ENCODE results near the gene ARHGEF17. TPM values are rescaled to one million over a fixed set of nuclear protein-coding genes. Genes with fewer than 3 reads are reported as not detected.
"Not testable (repeated sequence)": the region's sequence is repeated elsewhere in the genome, so short reads cannot be mapped to it uniquely, and the experiment has no call there.

ARHGEF17 gene, protein sequence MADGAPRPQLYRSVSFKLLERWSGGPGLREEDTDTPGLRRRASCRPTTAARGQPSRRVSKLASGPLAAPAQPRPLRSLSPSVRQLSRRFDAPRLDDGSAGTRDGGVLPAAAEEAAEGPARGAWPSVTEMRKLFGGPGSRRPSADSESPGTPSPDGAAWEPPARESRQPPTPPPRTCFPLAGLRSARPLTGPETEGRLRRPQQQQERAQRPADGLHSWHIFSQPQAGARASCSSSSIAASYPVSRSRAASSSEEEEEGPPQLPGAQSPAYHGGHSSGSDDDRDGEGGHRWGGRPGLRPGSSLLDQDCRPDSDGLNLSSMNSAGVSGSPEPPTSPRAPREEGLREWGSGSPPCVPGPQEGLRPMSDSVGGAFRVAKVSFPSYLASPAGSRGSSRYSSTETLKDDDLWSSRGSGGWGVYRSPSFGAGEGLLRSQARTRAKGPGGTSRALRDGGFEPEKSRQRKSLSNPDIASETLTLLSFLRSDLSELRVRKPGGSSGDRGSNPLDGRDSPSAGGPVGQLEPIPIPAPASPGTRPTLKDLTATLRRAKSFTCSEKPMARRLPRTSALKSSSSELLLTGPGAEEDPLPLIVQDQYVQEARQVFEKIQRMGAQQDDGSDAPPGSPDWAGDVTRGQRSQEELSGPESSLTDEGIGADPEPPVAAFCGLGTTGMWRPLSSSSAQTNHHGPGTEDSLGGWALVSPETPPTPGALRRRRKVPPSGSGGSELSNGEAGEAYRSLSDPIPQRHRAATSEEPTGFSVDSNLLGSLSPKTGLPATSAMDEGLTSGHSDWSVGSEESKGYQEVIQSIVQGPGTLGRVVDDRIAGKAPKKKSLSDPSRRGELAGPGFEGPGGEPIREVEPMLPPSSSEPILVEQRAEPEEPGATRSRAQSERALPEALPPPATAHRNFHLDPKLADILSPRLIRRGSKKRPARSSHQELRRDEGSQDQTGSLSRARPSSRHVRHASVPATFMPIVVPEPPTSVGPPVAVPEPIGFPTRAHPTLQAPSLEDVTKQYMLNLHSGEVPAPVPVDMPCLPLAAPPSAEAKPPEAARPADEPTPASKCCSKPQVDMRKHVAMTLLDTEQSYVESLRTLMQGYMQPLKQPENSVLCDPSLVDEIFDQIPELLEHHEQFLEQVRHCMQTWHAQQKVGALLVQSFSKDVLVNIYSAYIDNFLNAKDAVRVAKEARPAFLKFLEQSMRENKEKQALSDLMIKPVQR (N-terminal part only)
- not detected in 2 replicates for total RNA-seq

DNA sequence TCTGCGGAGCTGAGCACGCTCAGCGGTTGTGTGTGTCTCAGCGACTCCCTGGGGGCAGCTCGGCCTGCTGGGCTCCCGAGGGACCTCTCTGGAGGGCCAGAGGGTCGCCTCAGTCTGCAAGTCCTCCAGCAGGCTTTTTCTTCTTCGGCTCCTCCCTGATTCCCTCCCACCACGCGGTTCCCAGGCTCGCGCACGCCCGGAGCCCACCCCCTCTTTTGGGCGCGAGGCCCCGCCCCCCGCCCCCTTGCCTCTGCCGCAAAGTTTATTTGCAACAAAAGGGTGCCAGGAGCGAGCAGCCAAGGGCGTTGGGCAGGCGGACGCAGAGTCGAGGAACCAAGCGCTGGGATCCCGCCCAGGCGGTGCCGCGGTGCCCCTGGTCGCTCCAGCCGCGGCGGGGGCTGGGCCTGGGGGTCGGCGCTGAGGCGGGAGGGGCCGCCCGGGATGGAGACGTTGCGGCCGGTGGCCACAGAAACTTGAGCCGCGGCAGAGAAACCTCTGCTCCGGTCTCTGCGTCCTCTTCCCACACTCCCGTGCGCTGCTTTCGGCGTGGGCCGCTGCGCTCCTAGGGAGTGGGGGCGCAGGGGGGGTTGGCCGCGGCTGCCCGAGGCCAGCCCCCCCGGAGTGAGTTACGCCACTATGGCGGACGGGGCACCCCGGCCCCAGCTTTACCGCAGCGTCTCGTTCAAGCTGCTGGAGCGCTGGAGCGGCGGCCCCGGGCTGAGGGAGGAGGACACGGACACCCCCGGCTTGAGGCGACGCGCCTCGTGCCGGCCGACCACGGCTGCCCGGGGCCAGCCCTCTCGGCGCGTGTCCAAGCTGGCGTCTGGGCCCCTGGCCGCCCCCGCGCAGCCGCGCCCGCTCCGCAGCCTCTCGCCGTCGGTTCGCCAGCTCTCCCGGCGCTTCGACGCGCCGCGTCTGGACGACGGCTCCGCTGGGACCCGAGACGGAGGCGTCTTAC lies at the start of gene ARHGEF17:
TSS of gene ARHGEF17 (plus strand) at position 274 of the 958 bp plus-strand sequence. CDS start at position 637, 363 bp downstream.
- intact Hi-C loops (cut with micrococcal nuclease) = no loop called here

DNA sequence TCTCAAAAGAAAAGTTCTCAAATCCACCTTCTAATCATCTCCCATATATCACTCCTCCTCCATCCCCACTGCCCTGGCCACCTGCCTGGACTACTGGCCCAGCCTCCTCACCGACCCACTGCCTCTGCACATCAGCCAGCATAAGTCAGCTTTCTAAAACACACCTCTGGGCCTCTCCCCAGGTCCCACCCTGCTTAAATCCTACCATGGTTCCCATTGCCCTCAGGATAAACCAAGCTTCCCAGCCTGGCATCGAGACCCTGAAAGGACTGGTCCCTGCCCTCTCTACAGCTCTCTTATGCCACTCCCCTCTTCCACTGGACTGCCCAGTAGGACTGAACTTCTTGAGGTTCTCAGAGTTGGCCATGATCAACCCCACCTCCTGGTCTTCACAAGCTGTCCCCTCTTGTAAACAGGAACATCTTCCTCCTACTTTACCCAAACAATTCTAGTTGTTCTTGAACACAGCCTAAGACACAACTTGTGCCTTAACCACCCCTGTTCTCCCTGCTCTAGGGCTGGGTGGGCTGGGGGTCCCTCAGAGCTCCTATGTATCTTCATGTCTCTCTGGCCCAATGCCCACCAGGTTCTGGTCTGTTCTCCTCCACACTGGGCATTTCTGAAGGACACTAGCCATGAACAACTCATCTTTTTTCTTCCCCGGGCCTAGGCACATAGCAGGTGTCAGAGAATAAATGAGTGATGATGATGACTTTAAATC lies 48.5 kb upstream of the ARHGEF17 start:
- intact Hi-C loops (cut with micrococcal nuclease) = no loop called here

- intact Hi-C loops (cut with micrococcal nuclease) = no loop called here
Measured at GRCh38 chr11:73260127-73260457, 48.0 kb upstream of the ARHGEF17 start.

DNA sequence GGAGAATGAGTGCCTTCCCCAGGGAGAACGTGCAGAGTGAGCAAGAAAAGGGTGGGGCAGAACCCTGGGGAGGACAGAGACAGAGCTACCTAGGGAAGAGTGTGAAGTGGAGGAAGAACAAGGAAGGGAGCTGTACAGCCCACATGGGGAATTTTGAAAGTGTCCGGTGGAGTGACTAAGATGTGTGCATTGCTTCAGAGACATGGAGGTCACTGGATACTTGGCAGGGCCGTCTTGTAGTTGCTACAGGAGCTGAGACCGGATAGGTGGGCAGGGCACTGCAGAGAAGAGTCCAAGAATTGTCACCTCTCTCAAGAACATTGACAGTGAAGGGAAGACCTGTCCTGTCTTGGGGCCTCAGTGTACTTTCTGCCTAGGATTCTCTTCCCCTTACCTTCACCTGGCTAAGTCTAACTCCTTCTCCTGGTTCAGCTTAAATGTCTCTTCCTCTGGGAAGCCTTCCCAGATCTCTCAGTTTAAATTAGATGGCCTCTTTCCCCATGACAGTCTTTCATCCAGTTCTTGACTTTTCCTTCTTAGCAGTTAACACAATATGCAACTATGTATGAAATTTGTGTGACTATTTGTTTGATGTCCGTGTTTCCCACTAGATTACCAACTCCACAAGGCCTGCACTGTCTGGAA lies 45.1 kb upstream of the ARHGEF17 start:
- intact Hi-C loops (cut with micrococcal nuclease) = no loop called here

DNA sequence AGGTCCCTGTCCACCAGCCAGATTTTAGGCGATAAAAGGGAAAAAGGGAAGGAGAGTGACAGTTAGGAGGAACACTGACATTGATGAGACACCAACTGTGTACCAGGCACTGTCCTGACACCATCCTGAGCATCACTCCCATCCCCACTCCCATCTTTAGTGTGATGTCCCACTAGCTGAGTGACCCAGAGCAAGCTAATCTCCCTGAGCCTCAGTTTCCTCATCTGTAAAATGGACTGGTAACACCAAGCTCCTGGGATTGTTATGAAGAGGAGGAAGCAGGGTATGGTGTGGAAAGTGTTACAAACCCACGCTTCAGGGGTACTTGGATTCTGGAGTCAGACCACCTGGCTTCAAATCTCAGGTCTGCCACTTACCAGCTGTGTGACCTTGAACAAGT lies 44.4 kb upstream of the ARHGEF17 start:
- intact Hi-C loops (cut with micrococcal nuclease) = no loop called here

- intact Hi-C loops (cut with micrococcal nuclease) = no loop called here
Measured at GRCh38 chr11:73265278-73265810, 42.7 kb upstream of the ARHGEF17 start.

DNA sequence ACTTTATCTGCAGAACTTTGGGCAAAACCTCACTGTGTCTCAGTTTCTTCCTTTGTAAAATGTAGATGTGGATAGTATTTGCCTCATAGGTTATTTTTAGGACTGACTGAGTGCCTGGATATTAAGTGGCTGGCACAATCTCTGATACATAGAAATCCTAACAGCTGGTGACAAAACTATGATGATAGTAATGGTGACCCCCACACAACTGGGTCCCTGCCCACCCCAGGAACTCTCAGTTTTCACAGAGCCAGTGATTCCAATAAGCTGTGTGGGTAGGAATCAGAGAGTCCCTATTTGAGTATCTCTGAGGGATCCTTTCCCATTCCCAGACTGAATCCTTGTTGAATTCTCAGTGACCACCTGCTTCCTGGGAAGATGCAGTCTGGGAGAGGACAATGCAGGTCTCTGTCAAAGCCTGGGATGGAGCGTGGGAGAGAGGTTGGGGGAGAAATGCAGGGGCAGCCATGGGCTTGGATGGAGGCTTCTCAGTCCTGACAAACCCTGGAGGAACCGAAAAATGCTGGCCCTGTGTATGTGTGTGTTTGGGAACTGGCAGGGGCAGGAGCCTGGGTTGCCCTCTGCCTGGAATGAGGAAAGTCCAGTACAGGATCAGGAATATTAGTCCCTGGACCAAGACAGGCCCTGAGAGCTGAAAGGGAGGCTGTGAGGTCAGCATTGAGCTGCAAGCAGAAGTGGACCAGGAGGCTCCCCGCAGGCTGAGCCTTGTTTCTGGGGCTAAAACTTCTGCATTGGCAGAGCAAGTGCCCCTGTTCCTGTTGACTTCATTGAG lies 42.0 kb upstream of the ARHGEF17 start:
- intact Hi-C loops (cut with micrococcal nuclease) = no loop called here

DNA sequence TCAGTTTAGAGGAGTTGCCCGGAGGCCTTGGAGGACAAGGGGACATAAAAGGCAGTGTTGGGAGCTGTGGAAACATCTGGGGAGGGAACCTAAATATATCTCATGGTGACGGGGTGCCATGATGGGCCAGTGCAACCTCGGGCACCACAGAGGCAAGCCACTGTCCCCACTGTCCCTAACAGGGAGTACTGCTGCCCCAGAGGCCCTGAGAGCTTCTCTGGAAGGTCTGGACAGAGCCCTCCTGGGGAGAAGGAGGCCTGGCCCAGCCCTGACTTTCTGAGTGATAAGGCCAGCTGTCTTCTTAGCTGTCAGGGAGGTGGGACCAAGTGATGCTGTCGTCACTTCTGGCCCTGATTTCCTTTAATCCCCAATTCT lies 41.4 kb upstream of the ARHGEF17 start:
- intact Hi-C loops (cut with micrococcal nuclease) = no loop called here

DNA sequence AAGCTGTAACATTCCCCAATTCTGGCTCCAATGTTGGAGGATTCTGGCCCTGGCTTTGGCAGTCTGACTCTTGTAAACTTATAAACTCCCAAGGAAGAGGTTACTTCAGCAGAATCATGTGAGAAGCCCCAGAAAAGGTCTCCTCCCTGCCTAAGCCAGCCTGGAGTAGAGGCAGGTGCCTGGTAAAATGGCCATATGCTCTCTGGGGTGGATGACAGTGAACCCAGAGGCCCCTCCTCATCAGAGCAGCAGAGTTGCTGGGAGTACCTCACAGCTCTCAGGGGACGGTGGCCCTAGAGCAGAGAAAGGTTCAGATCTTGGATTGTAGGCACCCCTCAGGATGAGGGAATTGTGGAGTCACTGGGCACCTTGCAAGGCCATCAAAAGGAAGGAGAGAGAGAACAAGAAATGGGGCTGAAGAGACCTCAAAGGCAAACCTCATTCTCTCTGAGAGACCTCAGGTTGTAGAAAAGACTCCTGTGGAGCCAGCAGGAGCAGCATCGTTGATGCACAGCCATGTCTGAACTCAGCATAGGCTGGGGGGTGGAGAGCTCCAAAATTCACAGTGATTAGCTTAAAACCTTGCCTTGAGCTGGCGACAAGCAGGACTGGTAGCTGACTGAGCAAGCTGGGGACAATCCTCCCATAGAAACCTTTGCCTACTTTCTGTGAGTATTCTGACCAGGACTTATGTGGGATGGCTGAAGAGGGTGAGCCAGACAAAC lies 40.8 kb upstream of the ARHGEF17 start:
- intact Hi-C loops (cut with micrococcal nuclease) = no loop called here

DNA sequence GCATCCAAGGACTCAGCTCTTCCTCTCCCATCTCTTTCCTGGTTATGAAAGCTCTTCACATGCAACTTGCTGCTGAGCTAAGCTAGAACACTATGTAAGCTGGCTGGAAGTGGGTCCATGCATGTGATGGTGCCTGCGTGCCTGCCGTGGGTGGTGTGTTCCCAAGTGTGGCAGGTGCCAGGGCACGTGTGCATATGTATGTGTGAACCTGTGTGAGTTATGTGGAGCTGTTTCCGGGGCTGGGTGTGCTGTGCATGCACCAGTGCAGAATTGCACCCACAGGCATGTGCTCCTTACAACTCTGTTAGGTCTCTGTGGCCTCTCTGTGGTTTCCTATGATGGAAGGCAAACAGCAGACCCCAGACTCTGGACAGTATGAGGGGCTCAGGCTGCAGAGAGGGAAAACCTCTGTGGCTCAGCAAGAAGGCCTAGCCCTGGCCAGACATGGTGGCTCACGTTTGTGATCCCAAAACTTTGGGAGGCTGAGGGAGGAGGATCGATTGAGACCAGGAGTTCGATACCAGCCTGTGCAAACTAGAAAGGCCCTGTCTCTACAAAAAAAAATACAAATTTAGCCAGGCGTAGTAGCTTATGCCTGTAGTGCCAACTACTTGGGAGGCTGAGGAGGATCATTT lies 40.1 kb upstream of the ARHGEF17 start:
- intact Hi-C loops (cut with micrococcal nuclease) = no loop called here

DNA sequence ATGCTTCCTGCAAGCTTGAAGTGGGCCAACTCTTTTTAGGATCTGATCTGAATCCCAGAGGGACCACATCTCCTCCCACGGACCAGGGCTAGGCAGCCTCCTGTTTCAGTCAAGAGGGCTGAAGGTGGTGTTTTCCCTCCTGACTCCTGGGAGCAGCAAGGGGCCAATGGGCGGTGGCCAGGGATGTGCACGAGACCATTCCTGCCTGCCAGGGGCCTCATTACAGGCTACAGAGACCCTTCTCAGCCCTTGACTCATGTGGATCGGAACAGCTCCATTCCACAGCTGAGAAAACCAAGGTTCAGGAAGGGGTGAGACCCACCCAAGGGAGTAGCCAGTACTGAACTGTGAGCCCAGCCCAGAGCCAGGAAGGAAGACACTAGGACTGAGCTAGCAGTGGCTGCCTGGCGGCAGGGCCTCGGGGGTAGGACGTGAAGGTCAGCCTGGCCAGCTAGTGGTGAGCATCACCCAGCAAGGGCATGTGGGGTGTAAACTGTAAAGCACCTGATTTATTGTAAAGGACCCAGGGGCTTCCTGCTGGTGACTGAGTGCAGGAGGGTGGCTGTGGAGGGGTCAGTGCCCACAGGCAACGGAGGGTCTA lies 39.3 kb upstream of the ARHGEF17 start:
- intact Hi-C loops (cut with micrococcal nuclease) = no loop called here

GRCh38 chr11:73269459-73270015 lies 38.5 kb upstream of the ARHGEF17 start:
- intact Hi-C loops (cut with micrococcal nuclease) = no loop called here

GRCh38 chr11:73270016-73270854 lies 37.8 kb upstream of the ARHGEF17 start:
- intact Hi-C loops (cut with micrococcal nuclease) = no loop called here

DNA sequence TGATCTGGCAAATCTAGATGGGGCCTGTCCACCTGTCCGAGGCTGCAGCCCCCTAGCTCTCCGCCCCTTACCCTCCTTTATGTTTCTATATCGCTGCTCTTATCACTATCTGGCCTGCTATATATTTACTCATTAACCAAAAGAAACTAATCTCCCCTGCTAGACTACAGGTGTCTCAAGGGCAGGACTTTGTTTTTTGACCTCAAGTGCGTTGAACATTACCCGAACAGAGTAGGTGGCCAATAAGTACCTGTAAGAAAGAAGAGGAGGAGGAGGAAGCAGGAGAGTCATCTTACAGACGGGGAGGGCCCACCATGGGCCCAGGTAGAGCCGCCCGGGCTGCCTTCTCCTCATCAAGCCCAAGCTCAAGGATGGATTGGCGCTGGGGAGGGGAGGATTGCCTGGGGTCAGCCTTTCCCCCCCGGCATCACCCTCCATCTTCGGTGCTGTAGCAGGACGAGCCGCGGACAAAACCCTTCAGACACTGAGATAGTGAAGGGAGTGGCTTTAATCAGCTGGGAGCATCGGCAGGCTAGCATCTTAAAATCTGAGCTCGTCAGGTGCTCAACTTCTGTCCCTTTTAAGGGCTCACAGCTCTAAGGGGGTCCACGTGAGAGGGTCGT lies 37.1 kb upstream of the ARHGEF17 start:
- intact Hi-C loops (cut with micrococcal nuclease) = no loop called here

DNA sequence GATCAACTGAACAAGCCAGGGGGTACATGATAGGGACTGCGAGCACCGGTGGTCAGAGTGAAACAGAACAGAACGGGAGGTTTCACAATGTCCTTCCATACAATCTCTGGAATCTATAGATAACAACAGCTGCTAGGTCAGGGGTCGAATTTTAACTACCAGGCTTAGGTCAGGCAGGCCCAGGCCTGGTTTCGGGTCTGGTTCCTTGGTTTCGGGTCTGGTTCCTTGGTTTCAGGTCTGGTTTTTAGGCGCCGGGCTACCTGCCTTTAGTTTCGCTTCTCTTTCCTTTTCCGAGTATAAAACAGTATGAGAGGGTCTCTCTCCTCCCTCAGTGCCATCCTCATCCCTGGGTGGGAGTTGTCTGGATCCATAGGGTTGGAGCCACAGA lies 36.6 kb upstream of the ARHGEF17 start:
- intact Hi-C loops (cut with micrococcal nuclease) = not testable (repeated sequence)

Measured in T-helper 1 cell treated with Interleukin-12 subunit alpha and Interleukin-12 subunit beta and Interleukin-4 antibody, amounts not matched to agents 30 ng/mL and 1 ng/mL, for 36 hours (primary cell).